Left hindlimb (tissue), 1 donor: ENCODE results near the gene DESI1.
"Not testable (repeated sequence)": the region's sequence is repeated elsewhere in the genome, so short reads cannot be mapped to it uniquely, and the experiment has no call there.

Experiments
- DNase-seq: peaks from one replicate; pipeline ENCODE4 v3.0.0-alpha.2; 2018

The DESI1 gene

DNA sequence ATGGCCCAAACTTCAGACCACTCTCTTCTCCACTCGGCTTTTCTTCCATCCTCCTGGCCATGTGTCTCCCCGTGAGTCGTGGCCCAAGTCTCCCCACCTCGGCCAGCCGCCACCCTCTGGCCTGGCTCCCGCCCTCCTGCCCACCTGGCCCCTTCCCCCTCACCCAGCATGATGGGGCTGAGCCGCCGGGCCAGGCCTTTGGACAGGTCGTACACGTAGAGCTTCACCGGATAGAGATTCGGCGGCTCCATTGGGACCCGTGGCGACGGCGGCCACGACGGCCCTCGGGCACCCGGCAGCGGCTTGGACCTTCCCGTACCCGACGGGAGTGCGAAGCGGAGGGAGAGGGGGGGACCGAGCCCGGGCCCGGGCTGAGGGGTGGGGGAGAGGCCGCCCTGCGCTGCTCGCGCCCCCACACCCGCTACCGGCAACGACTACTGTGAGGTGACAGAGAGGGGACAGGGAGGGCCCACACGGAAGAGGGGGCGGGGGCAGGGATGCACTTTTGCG, at the start of gene DESI1:
Gene DESI1, minus strand, starts transcription at position 455 of the 510 bp plus-strand sequence. Its CDS starts 204 bp downstream, at position 251.
- DNase-seq = no peak

DNA sequence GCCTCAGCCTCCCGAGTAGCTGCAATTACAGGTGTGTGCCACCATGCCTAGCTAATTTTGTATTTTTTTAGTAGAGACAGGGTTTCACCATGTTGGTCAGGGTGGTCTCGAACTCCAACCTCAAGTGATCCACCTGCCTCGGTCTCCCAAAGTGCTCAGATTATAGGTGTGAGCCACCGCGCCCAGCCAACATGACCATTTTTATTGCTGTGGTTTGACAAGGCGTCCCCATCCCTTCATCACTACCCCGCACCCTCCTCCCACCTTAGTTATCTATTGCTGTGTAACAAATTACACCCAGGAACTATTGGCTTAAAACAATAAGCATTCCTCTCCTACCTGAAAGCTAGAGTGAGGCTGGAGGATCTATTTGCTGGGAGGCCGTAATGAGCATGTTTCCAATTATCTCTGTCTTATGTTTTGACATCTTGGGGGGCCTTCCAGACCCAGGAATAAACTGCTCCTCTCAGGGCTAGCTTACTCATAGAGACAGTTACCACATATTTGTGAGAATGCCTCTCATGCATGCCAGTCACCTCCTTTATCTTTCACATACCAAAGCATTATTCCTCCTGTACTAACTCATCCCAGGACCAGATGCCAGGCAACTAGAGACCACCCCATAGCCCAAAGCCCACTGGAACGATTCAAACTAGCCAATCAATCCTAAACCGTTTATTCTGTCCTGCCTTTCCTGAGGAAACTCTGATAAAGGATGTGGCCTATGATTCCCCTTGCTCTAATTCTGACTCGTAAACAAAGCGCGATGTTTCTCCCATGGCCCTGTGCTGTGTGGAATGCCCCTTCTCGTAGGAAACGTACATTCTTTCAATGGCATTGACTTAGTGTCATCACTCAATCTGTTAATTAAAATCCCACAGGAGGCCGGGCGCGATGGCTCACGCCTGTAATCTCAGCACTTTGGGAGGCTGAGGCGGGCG, 48.4 kb upstream of the DESI1 start:
- DNase-seq = no peak

DNA sequence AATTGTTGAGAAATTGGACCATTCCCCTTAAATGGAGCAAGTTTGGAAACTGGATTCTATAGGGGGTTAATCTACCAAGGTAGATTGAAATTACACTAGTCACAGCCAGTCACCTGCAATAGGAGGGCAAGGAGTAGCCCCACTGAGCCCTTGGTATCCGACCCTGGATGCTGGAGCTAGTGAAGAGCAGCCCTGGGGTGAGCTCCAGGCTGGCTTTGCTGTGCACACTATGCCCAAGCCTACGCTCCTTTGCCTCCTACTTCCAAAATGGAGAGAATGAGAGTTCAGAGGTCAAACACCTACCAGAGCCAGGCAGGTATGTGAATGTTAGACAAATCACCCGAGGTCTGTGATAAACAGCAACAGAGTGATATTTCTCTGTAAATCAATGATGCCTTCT, 44.1 kb upstream of the DESI1 start:
- DNase-seq = no peak

DNA sequence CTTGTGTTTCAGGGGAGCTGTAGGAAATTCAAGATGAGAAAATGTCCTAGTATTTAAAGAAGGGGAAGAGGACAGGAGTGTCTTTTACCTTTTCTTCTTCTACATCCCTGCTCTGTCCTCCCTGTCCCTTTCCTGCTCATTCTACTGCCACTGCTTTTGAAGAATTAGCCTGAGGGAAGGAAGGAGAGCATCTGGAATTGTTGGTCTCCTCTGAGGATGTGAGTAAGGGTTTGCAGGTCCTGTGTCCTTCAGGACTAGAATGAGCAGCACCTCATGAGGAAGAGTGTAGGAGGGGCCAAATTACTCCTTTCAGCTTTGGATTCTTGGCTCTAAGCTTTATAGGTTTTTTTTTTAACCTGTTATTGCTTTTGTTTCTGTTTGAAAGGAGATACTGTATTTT, 43.6 kb upstream of the DESI1 start:
- no peak for DNase-seq

DNA sequence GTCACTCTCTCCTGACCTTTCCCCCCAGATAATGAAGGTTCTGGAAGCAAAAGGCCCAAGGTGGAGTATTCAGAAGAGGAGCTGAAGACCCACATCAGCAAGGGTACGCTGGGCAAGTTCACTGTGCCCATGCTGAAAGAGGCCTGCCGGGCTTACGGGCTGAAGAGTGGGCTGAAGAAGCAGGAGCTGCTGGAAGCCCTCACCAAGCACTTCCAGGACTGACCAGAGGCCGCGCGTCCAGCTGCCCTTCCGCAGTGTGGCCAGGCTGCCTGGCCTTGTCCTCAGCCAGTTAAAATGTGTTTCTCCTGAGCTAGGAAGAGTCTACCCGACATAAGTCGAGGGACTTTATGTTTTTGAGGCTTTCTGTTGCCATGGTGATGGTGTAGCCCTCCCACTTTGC, 42.8 kb upstream of the DESI1 start:
- not testable (repeated sequence) for DNase-seq

DNA sequence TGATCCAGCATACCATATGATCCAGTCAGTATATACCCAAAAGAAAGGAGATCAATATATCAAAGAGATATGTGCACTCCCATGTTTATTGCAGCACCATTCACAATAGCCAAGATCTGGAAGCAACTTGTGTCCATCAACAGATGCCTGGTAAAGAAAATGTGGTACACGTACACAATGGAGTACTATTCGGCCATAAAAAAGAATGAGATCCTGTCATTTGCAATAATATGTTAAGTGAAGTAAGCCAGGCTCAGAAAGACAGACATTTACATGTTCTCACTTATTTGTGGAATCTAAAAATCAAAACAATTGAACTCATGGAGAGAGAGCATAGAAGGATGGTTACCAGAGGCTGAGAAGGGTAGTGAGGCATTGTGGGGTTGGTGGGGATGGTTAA, 40.9 kb upstream of the DESI1 start:
- no peak for DNase-seq

DNA sequence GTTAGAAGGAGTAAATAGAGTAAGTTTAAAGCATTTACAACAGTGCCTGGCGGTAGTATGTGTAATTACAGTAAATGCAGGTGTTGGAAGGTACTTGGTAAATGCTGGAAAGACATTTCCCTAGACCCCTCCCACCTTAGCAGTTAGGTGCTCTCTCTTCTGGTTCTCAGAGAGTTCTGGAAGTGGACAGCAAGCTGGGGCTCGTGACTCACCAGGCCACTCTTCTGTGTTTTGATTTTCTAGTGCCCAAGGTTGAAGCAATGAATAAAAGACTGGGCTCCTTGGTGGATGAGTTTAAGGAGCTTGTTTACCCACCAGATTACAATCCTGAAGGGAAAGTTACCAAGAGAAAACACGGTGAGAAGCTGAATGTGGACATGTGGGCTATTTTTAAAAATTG, 40.2 kb upstream of the DESI1 start:
- no peak for DNase-seq

DNA sequence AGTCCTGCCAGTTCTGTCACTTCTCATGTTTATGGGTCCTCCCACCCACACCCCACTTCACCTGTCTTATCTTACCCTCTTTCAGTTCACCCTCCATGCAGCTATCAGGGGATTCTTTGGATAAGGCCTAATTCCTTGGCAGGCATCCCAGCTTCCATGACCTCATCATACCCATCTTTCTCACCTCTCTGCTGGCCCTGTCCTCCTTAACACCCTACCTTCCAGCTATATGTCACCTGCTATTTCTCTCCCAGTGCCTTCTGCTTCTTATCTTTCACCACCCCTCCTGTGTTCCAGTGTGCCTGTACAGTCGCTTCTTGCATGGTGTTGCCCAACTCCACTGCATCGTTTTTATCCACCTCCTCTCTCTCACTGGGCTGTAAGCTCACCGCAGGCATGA, 39.6 kb upstream of the DESI1 start:
- no peak for DNase-seq

DNA sequence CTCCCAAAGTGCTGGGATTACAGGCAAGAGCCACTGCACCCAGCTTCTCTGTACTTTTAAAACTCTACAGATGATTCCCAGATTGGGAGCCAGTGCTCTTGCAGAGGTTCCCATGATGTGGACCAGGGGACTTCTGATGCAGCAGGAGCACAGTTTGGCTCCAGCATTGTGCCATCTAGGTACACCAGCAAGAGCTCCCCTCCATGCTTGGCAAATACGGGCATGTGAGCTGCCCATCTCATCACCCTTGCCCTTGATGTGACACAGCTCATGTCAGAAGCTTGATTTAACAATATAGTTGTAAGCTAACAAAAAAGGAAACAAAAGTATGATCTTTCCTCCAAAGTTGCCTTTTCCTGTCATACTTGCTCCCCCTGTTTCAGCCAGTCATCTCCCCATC, 39.1 kb upstream of the DESI1 start:
- DNase-seq = no peak

DNA sequence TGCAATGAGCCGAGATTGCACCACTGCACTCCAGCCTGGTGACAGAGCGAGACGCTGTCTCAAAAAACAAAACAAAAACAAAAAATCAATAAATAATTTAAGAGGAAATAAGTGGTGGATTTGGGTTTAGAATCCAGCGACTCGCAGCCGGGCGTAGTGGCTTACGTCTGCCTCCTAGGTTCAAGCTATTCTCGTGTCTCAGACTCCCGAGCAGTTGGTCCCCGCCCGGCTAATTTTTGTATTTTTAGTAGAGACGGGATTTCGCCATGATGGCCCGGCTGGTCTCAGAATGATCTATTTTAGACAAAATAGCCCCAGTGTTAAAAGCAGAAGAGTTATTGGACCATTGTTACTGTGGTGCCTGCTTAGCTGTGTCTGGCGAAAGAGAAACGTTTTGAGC, 38.0 kb upstream of the DESI1 start:
- no peak for DNase-seq

DNA sequence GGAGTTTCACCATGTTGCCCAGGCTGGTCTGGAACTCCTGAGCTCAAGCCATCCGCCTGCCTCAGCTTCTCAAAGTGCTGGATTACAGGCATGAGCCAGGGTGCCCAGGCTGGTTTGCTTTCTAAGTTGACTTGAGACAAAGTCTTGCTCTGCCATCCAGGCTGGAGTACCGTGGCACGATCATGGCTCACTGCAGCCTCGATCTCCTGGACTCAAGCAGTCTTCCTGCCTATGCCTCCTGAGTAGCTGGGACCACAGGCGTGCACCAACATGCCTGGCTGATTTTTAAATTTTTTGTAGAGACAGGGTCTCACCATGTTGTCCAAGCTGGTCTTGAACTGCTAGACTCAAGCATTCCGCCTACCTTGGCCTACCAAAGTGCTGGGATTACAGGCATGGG, 36.9 kb upstream of the DESI1 start:
- DNase-seq = no peak

DNA sequence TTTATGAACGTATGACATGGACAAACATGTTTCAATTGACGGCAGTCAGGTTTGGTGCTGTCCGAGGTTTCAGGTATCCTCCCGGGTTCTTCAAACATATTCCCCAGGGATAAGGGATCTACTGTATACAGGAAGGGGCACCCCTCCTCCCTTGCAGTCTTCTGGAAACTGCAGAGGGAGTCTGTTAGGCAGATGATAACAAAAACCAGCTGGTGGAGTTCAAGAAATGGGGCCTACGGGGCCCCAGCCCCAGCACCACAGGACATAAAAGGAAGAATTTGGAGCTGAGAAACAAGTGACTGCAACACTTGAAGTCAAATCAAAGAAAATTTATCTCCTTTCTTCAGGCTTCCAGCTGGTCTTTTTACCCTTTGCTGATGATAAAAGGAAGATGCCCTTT, 35.7 kb upstream of the DESI1 start:
- DNase-seq = no peak

DNA sequence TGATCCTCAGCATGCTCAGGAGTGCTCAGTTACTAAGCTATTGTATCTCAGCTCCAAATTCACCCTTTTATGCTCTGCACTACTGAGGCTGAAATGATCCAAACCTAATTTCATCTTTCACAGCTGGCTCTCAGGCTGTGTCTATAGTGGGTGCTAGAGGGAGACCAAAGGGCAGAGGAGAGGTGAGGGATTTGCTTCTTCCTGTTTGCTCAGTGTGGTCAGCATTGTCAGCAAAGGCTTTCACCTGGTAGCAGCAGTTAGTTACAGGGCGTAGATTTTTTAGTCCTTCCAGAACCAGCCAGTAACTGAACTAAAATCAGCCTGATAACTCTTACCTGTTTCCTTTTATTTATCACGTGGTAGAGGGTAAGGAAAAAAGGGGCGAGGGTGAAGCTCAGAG, 33.5 kb upstream of the DESI1 start:
- no peak for DNase-seq

DNA sequence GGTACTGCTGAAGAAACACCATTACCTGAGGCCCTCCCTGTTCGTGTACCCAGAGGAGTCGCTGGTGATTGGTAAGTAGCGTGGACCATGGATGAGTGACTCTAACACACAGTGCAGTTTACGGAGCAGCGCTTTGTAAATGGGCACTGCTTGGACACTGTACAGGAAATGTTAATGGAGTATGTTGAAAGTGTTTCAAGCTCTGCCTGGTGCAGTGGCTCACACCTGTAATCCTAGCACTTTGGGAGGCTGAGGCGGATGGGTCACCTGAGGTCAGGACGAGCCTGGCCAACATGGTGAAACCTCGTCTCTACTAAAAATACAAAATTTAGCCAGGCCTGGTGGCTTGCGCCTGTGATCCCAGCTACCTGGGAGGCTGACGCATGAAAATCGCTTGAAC, 30.0 kb upstream of the DESI1 start:
- no peak for DNase-seq

DNA sequence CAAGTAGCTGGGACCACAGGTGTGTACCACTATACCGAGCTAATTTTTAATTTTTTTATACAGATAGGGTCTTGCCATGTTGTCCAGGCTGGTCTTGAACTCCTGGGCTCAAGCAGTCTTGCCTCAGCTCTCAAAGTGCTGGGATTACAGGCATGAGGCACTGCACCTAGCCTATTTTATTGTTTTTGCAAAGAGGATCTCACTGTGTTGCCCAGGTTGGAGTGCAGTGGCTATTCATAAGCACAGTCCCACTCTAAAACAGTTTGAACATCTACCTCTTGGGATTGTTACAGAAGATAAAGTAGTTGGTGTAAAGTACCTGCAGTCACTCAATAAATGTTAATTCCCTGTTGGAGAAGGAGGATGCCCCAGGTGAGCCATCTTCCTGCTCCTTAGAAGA, 29.4 kb upstream of the DESI1 start:
- DNase-seq = no peak

DNA sequence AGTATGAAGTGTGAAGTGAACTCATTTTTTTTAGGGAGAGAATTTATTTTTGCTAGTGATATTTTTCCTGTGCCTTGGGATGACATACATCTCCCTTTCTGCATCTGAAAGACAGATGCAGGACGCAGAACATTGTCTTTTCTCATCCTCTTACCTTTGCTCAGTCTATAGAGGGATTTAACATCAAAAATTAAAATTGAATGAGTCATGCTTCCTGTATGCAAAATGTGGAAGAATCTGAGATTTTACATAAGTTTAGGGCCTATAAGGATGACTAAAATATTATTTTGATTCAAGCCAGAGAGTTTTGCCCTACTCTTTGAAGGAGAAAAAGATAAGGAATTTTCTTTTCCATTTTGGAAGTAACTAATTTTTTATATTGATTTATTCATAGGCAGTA, 27.6 kb upstream of the DESI1 start:
- no peak for DNase-seq

DNA sequence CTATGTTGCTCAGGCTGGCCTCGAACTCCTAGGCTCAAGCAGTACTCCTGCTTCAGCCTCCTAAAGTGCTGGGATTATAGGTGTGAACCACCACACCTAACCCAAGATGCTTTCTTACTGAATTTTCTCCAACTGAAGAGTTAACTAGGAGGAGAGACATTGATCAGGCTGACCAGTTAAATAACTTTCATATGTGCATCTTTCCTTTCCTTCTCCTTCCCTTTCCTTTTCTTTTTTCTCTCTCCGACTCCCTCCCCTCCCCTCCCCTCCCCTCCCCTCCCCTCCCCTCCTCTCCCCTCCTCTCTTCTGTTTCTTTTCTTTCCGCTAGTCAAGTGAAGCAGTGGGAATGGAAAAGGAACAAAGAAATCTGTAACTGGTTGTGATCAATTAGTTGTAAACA, 26.9 kb upstream of the DESI1 start:
- DNase-seq = no peak

DNA sequence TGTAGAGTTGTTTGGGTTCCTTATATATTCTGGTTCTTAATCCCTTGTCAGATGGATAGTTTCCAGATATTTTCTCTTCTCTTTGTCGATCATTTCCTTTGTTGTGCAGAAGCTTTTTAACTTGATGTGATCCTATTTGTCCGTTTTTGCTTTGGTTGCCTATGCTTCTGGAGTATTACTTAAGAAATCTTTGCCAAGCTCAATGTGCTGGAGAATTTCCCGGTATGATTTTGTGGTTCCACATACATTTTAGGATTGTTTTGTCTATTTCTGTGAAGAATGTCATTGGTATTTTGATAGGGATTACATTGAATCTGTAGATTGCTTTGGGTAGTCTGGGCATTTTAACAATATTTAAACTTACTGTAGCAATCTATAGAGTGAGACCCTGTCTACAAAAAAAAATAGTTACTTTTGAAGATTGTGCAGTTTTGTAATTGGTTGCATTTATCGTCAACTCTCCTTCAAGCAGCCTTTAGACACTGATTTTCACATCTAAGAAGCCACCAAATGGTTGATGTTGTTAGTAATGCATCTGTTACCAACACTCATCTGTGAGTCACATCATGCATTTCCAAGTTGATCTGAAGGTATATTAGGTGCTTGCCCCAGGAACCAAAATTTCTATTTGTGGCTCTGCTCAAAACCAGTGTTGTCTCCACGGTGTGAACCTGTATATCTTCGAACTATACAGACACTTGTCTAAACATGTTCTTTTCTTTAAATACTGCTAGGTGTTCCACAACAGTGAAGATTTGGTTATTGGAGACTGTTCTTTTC, 21.7 kb upstream of the DESI1 start:
- DNase-seq = no peak

DNA sequence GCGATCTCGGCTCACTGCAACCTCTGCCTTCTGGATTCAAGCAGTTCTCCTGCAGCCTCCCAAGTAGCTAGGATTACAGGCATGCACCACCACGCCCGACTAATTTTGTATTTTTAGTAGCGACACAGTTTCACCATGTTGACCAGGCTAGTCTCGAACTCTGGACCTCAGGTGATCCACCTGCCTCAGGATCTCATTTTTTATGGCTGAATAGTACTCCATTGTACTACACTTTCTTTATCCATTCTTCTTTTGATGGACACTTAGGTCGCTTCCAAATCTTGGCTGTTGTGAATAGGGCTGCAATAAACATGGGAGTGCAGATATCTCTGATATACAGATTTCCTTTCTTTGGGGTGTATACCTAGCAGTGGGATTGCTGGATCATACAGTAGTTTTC, 21.0 kb upstream of the DESI1 start:
- DNase-seq = no peak

DNA sequence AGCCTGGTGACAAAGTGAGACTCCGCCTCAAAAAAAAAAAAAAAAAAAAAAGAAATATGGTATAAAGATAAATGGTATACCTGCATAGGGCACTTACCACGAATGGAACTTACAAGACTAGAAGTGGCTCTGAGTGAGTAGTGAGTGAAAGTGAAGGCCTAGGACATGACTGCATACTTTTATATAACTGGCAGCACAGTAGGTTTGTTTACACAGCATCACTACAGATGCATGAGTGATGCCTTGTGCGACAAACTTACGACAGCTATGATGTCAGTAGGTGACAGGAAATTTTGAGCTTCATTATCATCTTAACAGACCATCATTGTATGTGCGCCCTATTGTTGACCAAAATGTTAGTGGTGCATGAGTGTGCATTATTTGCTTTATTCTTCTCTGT, 17.9 kb upstream of the DESI1 start:
- DNase-seq = no peak

DNA sequence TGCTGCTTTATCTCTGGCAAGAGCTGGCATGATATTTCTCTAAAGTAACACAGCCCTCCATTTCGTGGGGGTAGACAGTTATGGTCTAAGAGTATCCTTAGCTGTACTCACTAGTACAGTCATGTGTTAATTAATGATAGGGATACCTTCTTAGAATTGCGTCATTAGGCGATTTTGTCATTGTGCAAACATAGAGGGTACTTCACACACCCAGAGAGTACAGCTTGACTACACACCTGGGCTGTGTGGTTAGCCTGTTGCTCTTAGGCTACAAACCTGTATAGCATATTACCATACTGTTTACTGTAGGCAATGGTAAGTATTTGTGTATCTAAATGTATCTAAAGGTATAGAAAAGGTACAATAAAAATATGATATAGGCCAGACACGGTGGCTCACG, 17.3 kb upstream of the DESI1 start:
- DNase-seq = no peak

DNA sequence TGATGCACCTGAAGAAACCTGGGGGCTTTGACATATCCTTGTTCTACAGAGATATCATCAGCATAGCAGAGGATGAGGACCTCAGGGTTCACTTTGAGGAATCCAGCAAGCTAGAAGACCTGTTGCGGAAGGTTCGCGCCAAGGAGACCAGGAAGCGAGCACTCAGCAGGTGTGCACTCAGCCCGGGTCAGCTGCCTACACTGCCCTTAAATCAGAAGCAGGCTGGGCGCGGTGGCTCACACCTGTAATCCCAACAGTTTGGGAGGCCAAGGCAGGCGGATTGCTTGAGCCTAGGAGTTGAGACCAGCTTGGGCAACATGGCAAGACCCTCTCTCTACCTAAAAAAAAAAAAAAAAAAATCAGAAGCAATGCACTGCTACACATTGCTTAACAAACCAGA, 16.8 kb upstream of the DESI1 start:
- not testable (repeated sequence) for DNase-seq

DNA sequence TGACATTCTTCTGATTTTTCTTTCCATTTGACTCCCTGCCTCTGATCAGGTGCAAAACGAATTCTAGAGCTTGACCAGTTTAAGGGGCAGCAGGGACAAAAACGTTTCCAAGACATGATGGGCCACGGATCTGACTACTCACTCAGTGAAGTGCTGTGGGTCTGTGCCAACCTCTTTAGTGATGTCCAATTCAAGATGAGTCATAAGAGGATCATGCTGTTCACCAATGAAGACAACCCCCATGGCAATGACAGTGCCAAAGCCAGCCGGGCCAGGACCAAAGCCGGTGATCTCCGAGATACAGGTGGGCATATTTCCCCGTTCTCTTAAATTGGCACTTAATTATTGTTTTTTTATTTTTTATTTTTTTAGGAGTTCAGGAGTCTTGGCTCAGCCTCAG, 15.6 kb upstream of the DESI1 start:
- no peak for DNase-seq

DNA sequence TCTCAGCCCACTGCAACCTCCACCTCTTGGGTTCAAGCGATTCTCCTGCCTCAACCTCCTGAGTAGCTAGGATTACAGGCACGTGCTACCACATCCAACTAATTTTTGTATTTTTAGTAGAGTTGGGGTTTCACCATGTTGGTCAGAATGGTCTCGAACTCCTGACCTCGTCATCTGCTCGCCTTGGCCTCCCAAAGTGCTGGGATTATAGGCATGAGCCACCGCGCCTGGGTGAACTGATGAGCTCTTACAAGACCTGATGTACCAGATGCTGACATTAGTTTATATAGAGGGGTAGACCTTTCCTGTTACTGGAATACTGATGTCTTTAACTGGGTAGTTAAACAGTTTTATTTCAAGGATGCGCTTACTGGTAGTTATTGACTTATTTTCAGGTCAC, 13.8 kb upstream of the DESI1 start:
- DNase-seq = not testable (repeated sequence)
